ENCODE measurements around the gene MAP3K20. TPM values are rescaled to one million over a fixed set of nuclear protein-coding genes. Genes with fewer than 3 reads are reported as not detected.
A peak's percentile ranks its signal among the peaks of the same experiment; 100 is the strongest.

MAP3K20 gene
- total RNA-seq, 4 donors from 2014 or later, result 24.7 to 40.2 (median 33.8) TPM

DNA sequence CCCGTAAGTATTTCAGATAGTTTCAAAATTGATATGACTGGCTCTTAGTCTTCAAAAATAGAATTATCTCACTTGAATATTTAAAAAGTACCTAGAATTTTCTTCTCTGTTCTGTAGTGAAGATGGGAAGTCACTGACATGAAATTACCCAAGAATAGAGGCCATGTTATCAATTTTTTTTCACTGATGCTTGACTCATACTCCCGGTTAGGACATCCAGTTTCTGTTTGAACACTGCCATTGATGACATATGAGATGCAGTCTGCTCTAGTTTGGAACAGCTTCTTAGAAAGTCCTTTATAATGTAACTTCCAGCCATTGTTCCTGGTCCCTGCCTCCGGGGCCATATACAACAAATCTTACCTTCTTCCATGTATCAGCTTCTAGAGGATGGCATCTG lies 26.0 kb downstream of the MAP3K20 start:
- no peak overlapping the region for H3K4me3 ChIP-seq
- no peak for TF ChIP-seq EP300 (IDR thresholded peaks at IDR 0.05; ENCODE audit: low read depth)
- TF ChIP-seq, protein P1, sequence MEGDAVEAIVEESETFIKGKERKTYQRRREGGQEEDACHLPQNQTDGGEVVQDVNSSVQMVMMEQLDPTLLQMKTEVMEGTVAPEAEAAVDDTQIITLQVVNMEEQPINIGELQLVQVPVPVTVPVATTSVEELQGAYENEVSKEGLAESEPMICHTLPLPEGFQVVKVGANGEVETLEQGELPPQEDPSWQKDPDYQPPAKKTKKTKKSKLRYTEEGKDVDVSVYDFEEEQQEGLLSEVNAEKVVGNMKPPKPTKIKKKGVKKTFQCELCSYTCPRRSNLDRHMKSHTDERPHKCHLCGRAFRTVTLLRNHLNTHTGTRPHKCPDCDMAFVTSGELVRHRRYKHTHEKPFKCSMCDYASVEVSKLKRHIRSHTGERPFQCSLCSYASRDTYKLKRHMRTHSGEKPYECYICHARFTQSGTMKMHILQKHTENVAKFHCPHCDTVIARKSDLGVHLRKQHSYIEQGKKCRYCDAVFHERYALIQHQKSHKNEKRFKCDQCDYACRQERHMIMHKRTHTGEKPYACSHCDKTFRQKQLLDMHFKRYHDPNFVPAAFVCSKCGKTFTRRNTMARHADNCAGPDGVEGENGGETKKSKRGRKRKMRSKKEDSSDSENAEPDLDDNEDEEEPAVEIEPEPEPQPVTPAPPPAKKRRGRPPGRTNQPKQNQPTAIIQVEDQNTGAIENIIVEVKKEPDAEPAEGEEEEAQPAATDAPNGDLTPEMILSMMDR (IDR thresholded peaks at IDR 0.05), result no peak
- TF ChIP-seq POLR2A (IDR thresholded peaks at IDR 0.05), result no peak
- peak in 1 of 3 donors; percentile 11 for TF ChIP-seq POLR2AphosphoS5 (IDR thresholded peaks at IDR 0.05)
- no peaks in the 10 kb centered on the region for H3K36me3 ChIP-seq
- WGBS, 2 donors (ENCODE audit: low coverage in 1 of 2), result 63 to 64% methylated on average over 3 of the region's 3 CpGs
- no peaks in the 10 kb centered on the region for H3K9me3 ChIP-seq
- peaks cover 0 to 4% (median 0%) of the 10 kb centered on the region in 4 donors for H3K4me1 ChIP-seq
- no peak for DNase-seq
- intact Hi-C loops (cut with DNase I; ENCODE audit: low total_unique reads) (no loop called here), in situ Hi-C loops (cut with MboI; ENCODE audit: low pct_ligation_motif_present in 1 of 4, low pct_unique_long_range_greater_than_20kb in 1 of 4, low sequenced_read_pairs in 3 of 4) (no loop called here)
- H3K27me3 ChIP-seq, result no peaks in the 10 kb centered on the region
- H3K27ac ChIP-seq, result no peak overlapping the region

DNA sequence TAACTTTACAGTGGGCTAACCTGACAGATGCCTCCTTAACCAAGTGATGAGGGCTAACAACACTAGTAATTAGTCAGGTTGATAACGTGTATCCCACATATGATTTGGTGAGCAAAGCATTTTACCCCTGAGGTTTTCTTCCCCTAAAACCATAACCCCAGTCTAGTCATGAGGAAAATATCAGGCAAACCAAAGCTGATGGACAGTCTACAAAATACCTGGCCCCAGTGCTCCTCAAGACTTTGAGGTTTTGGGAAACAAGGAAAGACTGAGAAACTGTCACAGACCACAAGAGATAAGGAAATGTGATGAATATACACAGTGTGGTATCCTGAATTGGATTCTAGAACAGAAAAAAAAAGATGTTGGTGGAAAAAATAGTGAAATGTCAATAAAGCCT lies 28.5 kb downstream of the MAP3K20 start:
- H3K27me3 ChIP-seq, result no peaks in the 10 kb centered on the region
- TF ChIP-seq POLR2A (IDR thresholded peaks at IDR 0.05), result no peak
- no peak for TF ChIP-seq EP300 (IDR thresholded peaks at IDR 0.05; ENCODE audit: low read depth)
- TF ChIP-seq, protein P1 (IDR thresholded peaks at IDR 0.05), result no peak
- no peak for TF ChIP-seq POLR2AphosphoS5 (IDR thresholded peaks at IDR 0.05)
- intact Hi-C loops (cut with DNase I; ENCODE audit: low total_unique reads) (no loop called here), in situ Hi-C loops (cut with MboI; ENCODE audit: low pct_ligation_motif_present in 1 of 4, low pct_unique_long_range_greater_than_20kb in 1 of 4, low sequenced_read_pairs in 3 of 4) (no loop called here)
- H3K9me3 ChIP-seq, result no peaks in the 10 kb centered on the region
- WGBS, 2 donors (ENCODE audit: low coverage in 1 of 2), result 100% methylated on average over 1 of the region's 1 CpG; no CpG with 5 or more reads in 1 of the 2 donors
- H3K4me3 ChIP-seq, result no peak overlapping the region
- H3K27ac ChIP-seq, result no peak overlapping the region
- peaks cover 0 to 11% (median 5%) of the 10 kb centered on the region in 4 donors for H3K4me1 ChIP-seq
- no peaks in the 10 kb centered on the region for H3K36me3 ChIP-seq
- no peak for DNase-seq

DNA sequence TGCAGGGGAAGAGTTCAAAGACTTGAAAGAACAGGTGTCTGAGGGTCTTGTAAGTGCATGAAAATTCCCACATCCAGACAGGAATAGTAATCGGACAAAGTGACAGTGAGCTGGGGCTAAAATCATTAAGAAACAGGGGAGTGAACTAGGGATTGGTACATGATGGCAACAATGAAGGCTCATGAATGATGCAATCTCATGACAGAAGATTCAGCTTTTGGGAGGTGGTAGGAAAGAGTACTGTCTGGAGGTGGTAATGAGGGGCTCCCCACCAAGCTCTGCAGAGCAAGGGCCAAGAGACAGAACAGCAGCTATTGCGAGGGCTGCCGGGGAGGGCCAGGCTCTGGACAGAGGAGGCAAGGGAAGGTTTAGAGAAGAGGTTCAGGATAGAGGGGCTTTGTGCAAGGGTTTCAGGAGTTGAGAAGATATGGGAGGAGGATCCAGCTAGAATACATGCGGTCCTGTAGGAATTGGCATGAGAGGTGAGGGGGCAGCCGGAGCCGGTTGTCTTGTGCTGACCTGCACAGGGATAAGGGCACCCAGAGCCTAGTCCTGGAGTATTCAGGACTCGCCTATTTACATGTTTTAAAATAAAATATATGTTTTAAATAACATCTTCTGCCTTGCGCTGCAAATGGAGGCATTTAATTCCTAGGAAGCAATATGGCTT lies 31.4 kb downstream of the MAP3K20 start:
- intact Hi-C loops (cut with DNase I; ENCODE audit: low total_unique reads) (no loop called here), in situ Hi-C loops (cut with MboI; ENCODE audit: low pct_ligation_motif_present in 1 of 4, low pct_unique_long_range_greater_than_20kb in 1 of 4, low sequenced_read_pairs in 3 of 4) (no loop called here)
- Histone ChIP-seq H3K9me3 (no peaks in the 10 kb centered on the region), H3K4me3 (no peak overlapping the region), H3K27me3 (no peaks in the 10 kb centered on the region), H3K36me3 (no peaks in the 10 kb centered on the region), H3K27ac (peak overlapping the region in 1 of 4 donors; percentile 6), H3K4me1 (peaks cover 0 to 14% (median 9%) of the 10 kb centered on the region in 4 donors)
- TF ChIP-seq EP300 (IDR thresholded peaks at IDR 0.05; ENCODE audit: low read depth), result no peak
- TF ChIP-seq POLR2AphosphoS5 (IDR thresholded peaks at IDR 0.05), result no peak
- no peak for TF ChIP-seq POLR2A (IDR thresholded peaks at IDR 0.05)
- TF ChIP-seq, protein P1 (IDR thresholded peaks at IDR 0.05), result no peak
- no peak for DNase-seq
- WGBS, 2 donors (ENCODE audit: low coverage in 1 of 2), result 96% methylated on average over 7 to 8 of the region's 8 CpGs

DNA sequence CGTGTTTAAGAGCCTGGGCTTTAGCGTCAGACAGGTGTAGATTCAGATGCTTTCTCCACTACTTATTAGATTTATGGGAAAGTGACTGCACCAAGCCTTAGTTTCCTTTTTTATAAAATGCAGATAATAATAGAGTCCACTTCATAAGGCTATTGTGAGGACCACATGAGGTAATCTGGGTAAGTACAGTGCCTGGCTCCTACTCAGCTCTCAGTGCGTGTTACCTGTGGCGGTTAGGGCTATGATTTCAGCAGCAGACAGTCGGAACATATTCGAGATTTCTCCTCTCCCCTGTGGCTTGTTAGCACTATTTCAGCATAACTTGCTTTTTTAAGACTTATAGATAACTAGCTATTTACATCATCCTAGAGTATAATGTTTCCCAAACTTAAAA lies 32.0 kb downstream of the MAP3K20 start:
- no peaks in the 10 kb centered on the region for H3K27me3 ChIP-seq
- no peak overlapping the region for H3K4me3 ChIP-seq
- TF ChIP-seq EP300 (IDR thresholded peaks at IDR 0.05; ENCODE audit: low read depth) (no peak), POLR2A (IDR thresholded peaks at IDR 0.05) (no peak), POLR2AphosphoS5 (IDR thresholded peaks at IDR 0.05) (no peak)
- TF ChIP-seq, protein P1 (IDR thresholded peaks at IDR 0.05), result no peak
- 90 to 92% methylated on average over 3 to 6 of the region's 6 CpGs for WGBS, 2 donors (ENCODE audit: low coverage in 1 of 2)
- H3K36me3 ChIP-seq, result no peaks in the 10 kb centered on the region
- H3K27ac ChIP-seq, result peak overlapping the region in 1 of 4 donors; percentile 6
- no peak for DNase-seq
- H3K9me3 ChIP-seq, result no peaks in the 10 kb centered on the region
- in situ Hi-C loops (cut with MboI; ENCODE audit: low pct_ligation_motif_present in 1 of 4, low pct_unique_long_range_greater_than_20kb in 1 of 4, low sequenced_read_pairs in 3 of 4), result no loop called here
- peaks cover 0 to 14% (median 9%) of the 10 kb centered on the region in 4 donors for H3K4me1 ChIP-seq
- intact Hi-C loops (cut with DNase I; ENCODE audit: low total_unique reads), result no loop called here

Measured in transverse colon (tissue), 4 donors.